ENCODE results near the gene CTAG2. TPM values are rescaled to one million over a fixed set of nuclear protein-coding genes. Genes with fewer than 3 reads are reported as not detected.
A peak's percentile ranks its signal among the peaks of the same experiment; 100 is the strongest.
"Not testable (repeated sequence)": the region's sequence is repeated elsewhere in the genome, so short reads cannot be mapped to it uniquely, and the experiment has no call there.

The CTAG2 gene
- polyA plus RNA-seq, 1 donor from 2014 or later, result not detected

- Mint-ChIP-seq H3K36me3 (no peaks in the 10 kb centered on the region), H3K27ac (no peak overlapping the region), H3K27me3 (no peaks in the 10 kb centered on the region), H3K4me3 (peak overlapping the region in 1 of 4 donors; percentile 52), H3K4me1 (no peaks in the 10 kb centered on the region), H3K9me3 (no peaks in the 10 kb centered on the region)
Measured at GRCh38 chrX:154655346-154655745, 2.0 kb upstream of the CTAG2 start.

GRCh38 chrX:154654925-154655324 is 1.5 kb upstream of the CTAG2 start:
- H3K27me3 Mint-ChIP-seq, result no peaks in the 10 kb centered on the region
- H3K4me3 Mint-ChIP-seq, result peak overlapping the region in 1 of 4 donors; percentile 52
- H3K9me3 Mint-ChIP-seq, result no peaks in the 10 kb centered on the region
- H3K4me1 Mint-ChIP-seq, result no peaks in the 10 kb centered on the region
- no peak overlapping the region for H3K27ac Mint-ChIP-seq
- H3K36me3 Mint-ChIP-seq, result no peaks in the 10 kb centered on the region

- no peak overlapping the region for H3K27ac Mint-ChIP-seq
- H3K27me3 Mint-ChIP-seq, result no peaks in the 10 kb centered on the region
- H3K4me3 Mint-ChIP-seq, result no peak overlapping the region
- no peaks in the 10 kb centered on the region for H3K36me3 Mint-ChIP-seq
- H3K4me1 Mint-ChIP-seq, result no peaks in the 10 kb centered on the region
- no peaks in the 10 kb centered on the region for H3K9me3 Mint-ChIP-seq
Measured at GRCh38 chrX:154654372-154654771, 993 bp upstream of the CTAG2 start.

- Mint-ChIP-seq H3K4me3 (no peak overlapping the region), H3K9me3 (no peaks in the 10 kb centered on the region), H3K27me3 (no peaks in the 10 kb centered on the region), H3K4me1 (no peaks in the 10 kb centered on the region), H3K27ac (no peak overlapping the region), H3K36me3 (no peaks in the 10 kb centered on the region)
Measured at GRCh38 chrX:154653048-154653401, 354 bp downstream of the CTAG2 start.

DNA sequence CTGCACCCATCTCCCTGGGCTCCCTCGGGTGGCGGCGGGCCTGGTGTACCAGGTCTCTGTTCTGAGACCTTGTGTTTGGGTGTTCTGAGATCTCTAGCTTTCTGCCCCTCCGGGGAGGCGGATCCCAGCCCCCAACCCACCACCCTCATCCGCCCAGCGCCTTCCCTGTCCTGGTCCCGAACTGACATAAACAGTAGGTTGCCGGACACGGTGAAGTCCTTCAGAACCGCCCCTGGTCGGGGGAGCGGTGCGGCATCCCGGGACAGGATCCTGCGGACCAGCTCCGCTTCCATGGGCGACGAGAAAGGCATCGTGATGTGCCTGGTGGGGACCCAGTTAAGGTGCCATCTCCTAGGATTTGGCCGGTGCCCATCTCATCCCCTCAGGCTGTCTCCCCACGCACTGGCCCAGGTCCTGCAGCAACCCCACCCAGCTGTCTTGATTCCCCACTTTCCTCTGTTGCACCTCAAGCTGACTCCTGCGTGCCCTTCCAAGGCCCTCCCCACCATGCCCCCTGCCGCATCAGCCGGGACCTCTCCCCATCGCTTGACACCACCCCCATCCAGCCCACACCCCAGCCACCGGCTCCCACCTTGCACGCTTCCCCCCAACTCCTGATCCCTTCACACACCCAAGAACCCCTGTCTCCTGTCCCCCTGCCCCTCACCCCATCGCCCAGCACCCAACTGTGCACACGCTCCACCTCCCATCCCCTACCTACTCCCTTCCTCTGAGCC is 900 bp downstream of the CTAG2 start:
- H3K9me3 Mint-ChIP-seq, result no peaks in the 10 kb centered on the region
- H3K27ac Mint-ChIP-seq, result no peak overlapping the region
- H3K4me1 Mint-ChIP-seq, result no peaks in the 10 kb centered on the region
- H3K36me3 Mint-ChIP-seq, result no peaks in the 10 kb centered on the region
- no peaks in the 10 kb centered on the region for H3K27me3 Mint-ChIP-seq
- H3K4me3 Mint-ChIP-seq, result no peak overlapping the region

DNA sequence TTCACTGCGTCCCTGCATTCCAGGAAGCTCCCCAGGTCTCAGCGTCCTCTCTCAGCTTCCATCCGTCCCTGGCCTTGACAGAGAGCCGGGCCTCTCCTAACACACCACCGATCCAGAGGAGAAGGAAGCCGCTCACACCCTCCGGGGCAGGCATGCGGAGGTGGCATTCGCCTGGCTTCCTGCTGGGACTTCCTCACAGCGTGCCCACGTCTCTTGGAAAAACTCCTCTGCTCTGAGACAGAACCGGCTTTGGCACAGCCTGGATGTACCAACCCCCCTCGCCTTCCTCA is 3.2 kb downstream of the CTAG2 start:
- Mint-ChIP-seq H3K4me3 (no peak overlapping the region), H3K9me3 (no peaks in the 10 kb centered on the region), H3K36me3 (no peaks in the 10 kb centered on the region)

DNA sequence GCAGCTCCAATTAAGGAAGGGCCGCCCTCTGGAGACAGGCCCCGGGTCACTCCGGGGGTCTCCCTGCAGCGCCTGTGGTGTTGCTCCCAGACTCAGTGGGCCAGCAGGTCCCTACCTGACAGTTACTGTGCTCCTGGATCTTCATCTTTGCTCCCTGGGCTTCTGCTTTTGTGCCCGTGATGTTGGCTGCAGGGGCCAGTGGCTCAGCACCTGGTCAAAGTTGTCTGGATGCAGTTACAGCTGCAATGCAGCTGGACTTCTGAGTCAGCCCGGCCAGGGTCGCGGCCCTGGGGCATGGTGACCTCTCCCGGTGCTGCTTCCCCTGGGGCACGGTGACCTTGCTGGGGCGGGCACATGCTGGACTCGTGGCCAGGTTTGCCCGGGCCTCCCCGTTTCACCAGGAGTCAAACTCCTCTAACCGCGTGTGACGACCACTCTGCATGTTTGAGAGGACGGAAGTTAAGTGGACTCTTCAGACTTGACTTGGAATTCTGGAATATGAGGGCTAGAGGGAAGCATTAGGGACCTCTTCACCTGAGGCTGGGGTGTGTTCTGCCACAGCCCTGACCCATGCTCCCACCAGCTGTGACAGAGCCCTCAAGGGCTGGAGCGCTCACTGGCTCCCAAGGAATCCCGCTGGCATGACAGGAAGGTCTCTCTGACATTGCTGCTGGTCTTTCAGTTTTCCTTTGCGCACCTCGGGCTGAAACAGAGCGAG is 3.7 kb downstream of the CTAG2 start:
- no peaks in the 10 kb centered on the region for H3K4me1 Mint-ChIP-seq
- no peak overlapping the region for H3K4me3 Mint-ChIP-seq
- H3K27ac Mint-ChIP-seq, result no peak overlapping the region
- no peaks in the 10 kb centered on the region for H3K9me3 Mint-ChIP-seq
- H3K27me3 Mint-ChIP-seq, result no peaks in the 10 kb centered on the region
- no peaks in the 10 kb centered on the region for H3K36me3 Mint-ChIP-seq

More for the DNA sequence above, 3.2 kb downstream of the CTAG2 start:
- Mint-ChIP-seq H3K4me1 (no peaks in the 10 kb centered on the region), H3K27me3 (no peaks in the 10 kb centered on the region), H3K27ac (no peak overlapping the region)

GRCh38 chrX:154648931-154649330 is 4.4 kb downstream of the CTAG2 start:
- no peaks in the 10 kb centered on the region for H3K9me3 Mint-ChIP-seq
- H3K4me3 Mint-ChIP-seq, result peak overlapping the region in 1 of 4 donors; percentile 39
- H3K27ac Mint-ChIP-seq, result no peak overlapping the region
- no peaks in the 10 kb centered on the region for H3K36me3 Mint-ChIP-seq
- no peaks in the 10 kb centered on the region for H3K27me3 Mint-ChIP-seq
- H3K4me1 Mint-ChIP-seq, result no peaks in the 10 kb centered on the region

GRCh38 chrX:154645745-154646378 is 7.5 kb downstream of the CTAG2 start:
- H3K36me3 Mint-ChIP-seq, H3K9me3 Mint-ChIP-seq, H3K4me1 Mint-ChIP-seq, H3K4me3 Mint-ChIP-seq, H3K27me3 Mint-ChIP-seq, H3K27ac Mint-ChIP-seq: not testable (repeated sequence)

DNA sequence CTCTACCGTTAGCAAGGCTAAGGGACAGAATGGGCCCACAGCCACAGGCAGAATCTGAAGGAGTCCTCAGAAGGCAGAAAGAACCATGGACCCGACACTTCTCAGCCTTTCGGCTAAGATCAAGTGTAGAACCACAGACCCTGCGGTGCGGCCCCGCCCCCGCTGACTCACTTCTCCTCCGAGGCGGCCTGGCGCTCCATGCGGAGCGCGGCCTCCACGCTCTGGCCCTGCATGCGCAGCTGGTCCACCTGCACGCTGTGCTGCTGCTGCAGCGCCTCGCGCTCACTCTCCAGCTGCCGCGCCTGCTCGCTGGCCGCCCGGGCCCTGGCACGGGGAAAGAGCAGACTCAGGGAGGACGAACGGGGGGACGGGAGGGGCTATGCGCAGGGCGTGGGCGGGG is 9.7 kb downstream of the CTAG2 start:
- H3K4me3 Mint-ChIP-seq, H3K27ac Mint-ChIP-seq, H3K4me1 Mint-ChIP-seq, H3K27me3 Mint-ChIP-seq, H3K36me3 Mint-ChIP-seq, H3K9me3 Mint-ChIP-seq: not testable (repeated sequence)

DNA sequence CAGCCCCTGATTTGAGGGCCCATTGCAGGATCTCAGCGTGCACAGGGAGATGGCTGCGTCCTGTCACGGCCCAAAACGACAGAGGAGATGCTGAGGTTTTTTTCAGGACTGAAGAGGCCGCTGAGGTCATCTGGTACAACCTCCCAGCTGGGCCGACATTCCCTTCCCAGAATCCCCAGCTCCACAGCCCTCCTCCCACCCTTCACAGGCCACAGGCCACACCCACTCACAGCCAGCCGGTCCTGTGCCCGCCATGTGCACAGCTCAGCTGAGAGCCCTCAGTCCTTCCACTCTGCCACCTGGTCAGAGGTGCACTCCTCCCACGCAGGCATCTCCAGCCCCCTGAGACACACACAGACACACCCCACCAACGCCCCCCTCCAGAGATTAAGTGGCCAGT is 11.6 kb downstream of the CTAG2 start:
- not testable (repeated sequence) for H3K27me3 Mint-ChIP-seq

DNA sequence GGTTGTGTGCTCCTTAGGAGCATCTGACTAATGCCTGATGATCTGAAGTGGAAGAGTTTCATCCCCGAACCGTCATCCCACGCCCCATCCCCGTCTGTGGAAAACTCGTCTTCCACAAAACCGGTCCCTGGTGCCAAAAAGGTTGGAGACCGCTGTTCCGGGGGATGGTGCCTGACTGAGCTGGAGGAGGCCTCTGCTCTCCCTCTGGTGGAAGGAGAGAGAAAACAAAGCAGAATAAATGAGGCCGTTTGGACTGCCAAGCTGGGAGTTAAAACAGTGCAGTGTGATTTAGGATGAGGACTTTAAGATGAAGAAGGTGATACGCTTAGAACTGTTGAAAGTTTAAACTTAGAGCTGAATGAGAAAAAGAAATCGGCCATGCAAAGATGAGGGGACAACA is 19.7 kb downstream of the CTAG2 start:
- H3K4me3 Mint-ChIP-seq, H3K27me3 Mint-ChIP-seq, H3K27ac Mint-ChIP-seq, H3K9me3 Mint-ChIP-seq, H3K36me3 Mint-ChIP-seq, H3K4me1 Mint-ChIP-seq: not testable (repeated sequence)

More for the DNA sequence above, 11.6 kb downstream of the CTAG2 start:
- not testable (repeated sequence) for H3K36me3 Mint-ChIP-seq, H3K4me1 Mint-ChIP-seq, H3K9me3 Mint-ChIP-seq, H3K27ac Mint-ChIP-seq, H3K4me3 Mint-ChIP-seq

DNA sequence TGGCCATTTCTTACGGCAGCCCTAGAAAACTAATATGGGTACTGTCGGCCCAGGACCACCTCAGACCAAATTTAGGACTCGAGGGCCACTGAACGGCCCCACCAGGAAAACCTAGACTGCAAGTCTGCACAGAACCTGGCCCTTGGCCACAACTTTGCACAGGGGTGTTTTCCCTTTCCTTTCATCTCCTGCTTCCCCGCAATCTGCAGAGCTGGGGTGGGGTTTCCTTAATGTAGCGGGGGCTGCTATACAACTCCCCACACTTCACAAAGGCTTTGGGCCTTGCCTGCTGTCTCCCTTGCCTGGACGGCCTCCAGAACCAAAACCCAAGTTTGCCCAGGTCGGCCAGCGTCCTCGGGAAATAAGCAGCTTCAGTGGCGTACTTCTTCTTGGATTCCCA is 22.4 kb downstream of the CTAG2 start:
- H3K4me1 Mint-ChIP-seq, result not testable (repeated sequence)

GRCh38 chrX:154628960-154629359 is 24.4 kb downstream of the CTAG2 start:
- not testable (repeated sequence) for H3K4me1 Mint-ChIP-seq, H3K4me3 Mint-ChIP-seq, H3K27me3 Mint-ChIP-seq, H3K9me3 Mint-ChIP-seq, H3K27ac Mint-ChIP-seq, H3K36me3 Mint-ChIP-seq

More for the DNA sequence above, 22.4 kb downstream of the CTAG2 start:
- H3K4me3 Mint-ChIP-seq, H3K9me3 Mint-ChIP-seq, H3K27ac Mint-ChIP-seq, H3K27me3 Mint-ChIP-seq, H3K36me3 Mint-ChIP-seq: not testable (repeated sequence)

DNA sequence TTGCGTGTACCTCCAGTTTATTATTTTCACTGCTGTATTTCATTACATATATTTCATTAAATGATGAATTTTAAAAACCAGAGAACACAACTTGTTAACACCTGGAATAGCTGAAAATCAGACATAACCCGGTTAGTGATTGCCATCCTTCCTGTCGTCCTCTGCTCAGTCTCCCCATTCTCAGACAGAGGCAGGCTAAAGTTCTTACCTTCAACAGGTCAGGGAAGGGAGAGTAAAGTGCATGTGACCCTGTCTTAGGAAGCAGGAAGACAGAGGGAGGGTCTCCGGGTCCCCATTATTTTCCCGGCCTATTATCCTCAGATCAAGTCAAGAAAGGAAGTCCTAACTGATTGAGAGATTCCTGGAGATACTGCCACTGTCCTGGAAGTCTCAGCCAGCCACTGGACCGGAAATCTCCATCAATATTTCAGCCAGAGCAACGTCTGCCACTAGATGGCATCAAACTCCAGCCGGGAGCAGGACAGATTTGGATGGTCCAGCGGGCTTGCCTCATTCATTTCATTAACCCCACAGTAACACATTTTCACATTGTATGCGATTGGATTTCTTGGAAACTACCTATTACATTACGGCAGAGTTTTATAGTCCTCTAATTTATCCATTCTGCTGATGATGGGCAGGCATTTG is 32.5 kb downstream of the CTAG2 start:
- H3K9me3 Mint-ChIP-seq, H3K27me3 Mint-ChIP-seq, H3K36me3 Mint-ChIP-seq, H3K27ac Mint-ChIP-seq, H3K4me1 Mint-ChIP-seq, H3K4me3 Mint-ChIP-seq: not testable (repeated sequence)

DNA sequence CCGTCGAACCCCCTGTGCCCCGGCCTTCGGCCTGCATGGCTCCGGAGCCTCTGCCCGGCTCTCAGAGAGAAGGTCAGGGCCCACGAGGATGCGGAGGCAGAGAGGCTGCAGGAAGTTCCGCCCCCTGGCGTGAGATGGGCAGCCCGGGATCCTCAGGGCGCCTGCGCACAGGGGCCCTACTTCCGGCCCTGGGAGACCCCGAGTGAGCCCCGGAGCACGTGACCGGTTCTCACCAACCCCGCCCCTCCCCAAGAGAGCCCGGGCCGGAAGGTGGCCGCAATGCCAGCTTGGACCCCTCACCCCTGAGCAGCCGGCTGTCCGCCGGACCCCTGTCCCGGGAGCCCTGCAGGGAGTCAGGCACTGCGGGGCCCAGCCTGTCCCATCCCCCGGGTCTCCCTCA is 34.2 kb downstream of the CTAG2 start, which contains the start of gene CTAG1B:
Gene CTAG1B, minus strand, starts transcription at position 101 of the 400 bp plus-strand sequence. Its CDS starts 64 bp downstream, at position 37.
- not testable (repeated sequence) for H3K27me3 Mint-ChIP-seq, H3K27ac Mint-ChIP-seq, H3K4me1 Mint-ChIP-seq, H3K4me3 Mint-ChIP-seq, H3K36me3 Mint-ChIP-seq, H3K9me3 Mint-ChIP-seq

Measured in IgD-negative memory B cell (primary cell).